Naive thymus-derived CD4-positive, alpha-beta T cell (primary cell): ENCODE data around the gene MRTFB. TPM values are rescaled to one million over a fixed set of nuclear protein-coding genes. Genes with fewer than 3 reads are reported as not detected.
"Not testable (repeated sequence)": the region's sequence is repeated elsewhere in the genome, so short reads cannot be mapped to it uniquely, and the experiment has no call there.

Experiments used
- ATAC-seq: fragments of 150-1000 bp; cut with Tn5 transposase; 2 replicates; pipeline ENCODE4 v1.10.0; 2021; ENCODE audit warnings: mild to moderate bottlenecking, moderate library complexity
- CTCF ChIA-PET: fragments of 350-600 bp; sonication (Branson Sonifier 250); formaldehyde crosslinking; loops from one replicate; lab custom pipeline; 2021; ENCODE audit warnings: antibody characterized with exemption; lab: Charles Lee
- POLR2A ChIA-PET: fragments of 350-600 bp; sonication (Branson Sonifier 250); formaldehyde crosslinking; loops from one replicate; lab custom pipeline; 2021; ENCODE audit warnings: antibody characterized with exemption, inconsistent platforms; lab: Charles Lee
- DNase-seq, 9 donors: peaks; one replicate each; pipeline versions ENCODE4 v3.0.0 to v3.0.0-alpha.2; 2020 to 2022; ENCODE audit warnings: mixed read lengths in 1 of 9
- H3K27ac ChIP-seq: one replicate; pipeline ENCODE4 v1.7.0; 2013; ENCODE audit warnings: mild to moderate bottlenecking, low read depth, low read length, moderate library complexity
- H3K27me3 ChIP-seq, 2 donors: one replicate each; pipeline ENCODE4 v1.7.0; 2013; ENCODE audit warnings: low read length in 2 of 2, mild to moderate bottlenecking in 2 of 2, moderate library complexity in 2 of 2; ENCODE audit not compliant: control insufficient read depth in 2 of 2, insufficient read depth in 2 of 2
- H3K36me3 ChIP-seq, 3 experiments: 1 replicate in 2 of 3; 2 replicates in 1 of 3; pipeline ENCODE4 v1.7.0; 2013; ENCODE audit warnings: low read length in 3 of 3, mild to moderate bottlenecking in 3 of 3, moderate library complexity in 1 of 3; ENCODE audit not compliant: insufficient read depth in 3 of 3, control insufficient read depth in 2 of 3
- H3K4me1 ChIP-seq, 2 donors: one replicate each; pipeline ENCODE4 v1.7.0; 2013; ENCODE audit warnings: low read length in 2 of 2, mild to moderate bottlenecking in 2 of 2, moderate library complexity in 1 of 2; ENCODE audit not compliant: control insufficient read depth in 2 of 2, insufficient read depth in 2 of 2
- H3K4me3 ChIP-seq: 2 replicates; pipeline ENCODE4 v1.7.0; 2013; ENCODE audit warnings: mild to moderate bottlenecking, low read length
- H3K9me3 ChIP-seq, 3 experiments: 1 replicate in 2 of 3; 2 replicates in 1 of 3; pipeline ENCODE4 v1.7.0; 2013; ENCODE audit warnings: low read length in 3 of 3; ENCODE audit not compliant: control insufficient read depth in 2 of 3
- H3K27ac Mint-ChIP-seq, 9 donors: one replicate each; pipeline ENCODE4 v1.8.0; 2020 to 2022; ENCODE audit warnings: mixed read lengths in 9 of 9, mild to moderate bottlenecking in 8 of 9, moderate library complexity in 5 of 9, inconsistent platforms in 2 of 9
- H3K27me3 Mint-ChIP-seq, 5 donors: one replicate each; pipeline ENCODE4 v1.8.0; 2021 to 2022; ENCODE audit warnings: mixed read lengths in 5 of 5, mild to moderate bottlenecking in 1 of 5
- H3K36me3 Mint-ChIP-seq, 5 donors: one replicate each; pipeline ENCODE4 v1.8.0; 2020 to 2022; ENCODE audit warnings: mixed read lengths in 5 of 5, mild to moderate bottlenecking in 3 of 5, inconsistent platforms in 1 of 5
- H3K4me1 Mint-ChIP-seq, 7 donors: one replicate each; pipeline ENCODE4 v1.8.0; 2020 to 2022; ENCODE audit warnings: mixed read lengths in 7 of 7, mild to moderate bottlenecking in 3 of 7, inconsistent platforms in 1 of 7
- H3K4me3 Mint-ChIP-seq, 10 donors: one replicate each; pipeline ENCODE4 v1.8.0; 2020 to 2022; ENCODE audit warnings: mild to moderate bottlenecking in 10 of 10, mixed read lengths in 10 of 10, moderate library complexity in 6 of 10, inconsistent platforms in 2 of 10
- H3K9me3 Mint-ChIP-seq, 11 donors: one replicate each; pipeline ENCODE4 v1.8.0; 2020 to 2022; ENCODE audit warnings: mixed read lengths in 11 of 11, mild to moderate bottlenecking in 4 of 11, inconsistent platforms in 1 of 11, moderate library complexity in 1 of 11
- intact Hi-C, 2 donors: fragments of 100-400 bp; cut with micrococcal nuclease; formaldehyde crosslinking; loops; one replicate each; pipeline ENCODE4 v1.15.1; 2023
- polyA plus RNA-seq, 2 donors: library from polyadenylated mRNA; unstranded; fragments of 300-500 nt; fragmentation: Illumina TruSeq; gene quantifications; one replicate each; pipeline ENCODE4 v1.2.3, GENCODE V29; 2021
- total RNA-seq, 6 experiments: library from RNA in 5 of 6; stranded (reverse) in 5 of 6; gene quantifications; 1 replicate in 5 of 6; 2 replicates in 1 of 6; pipeline ENCODE4 v1.2.3 and lab custom pipeline; 2021 to 2026

MRTFB gene
- total and polyA plus RNA-seq, 7 experiments from 2014 or later = 9.1 to 33.2 (median 25.4) TPM

- H3K4me3 Mint-ChIP-seq = no peak overlapping the region
- no peaks in the 10 kb centered on the region for H3K27me3 Mint-ChIP-seq
- Histone ChIP-seq H3K4me3 (no peak overlapping the region), H3K4me1 (peaks cover 0 to 7% of the 10 kb centered on the region in 2 donors), H3K27ac (no peak overlapping the region), H3K36me3 (no peaks in the 10 kb centered on the region), H3K9me3 (no peaks in the 10 kb centered on the region), H3K27me3 (no peaks in the 10 kb centered on the region)
- intact Hi-C loops = no loop called here
- peaks cover 0 to 31% (median 21%) of the 10 kb centered on the region in 5 donors for H3K36me3 Mint-ChIP-seq
- no peak for ATAC-seq
- DNase-seq = no peak
- H3K9me3 Mint-ChIP-seq = peaks cover 0 to 11% (median 0%) of the 10 kb centered on the region in 11 donors
- POLR2A ChIA-PET = no interaction called here
- H3K27ac Mint-ChIP-seq = no peak overlapping the region
- CTCF ChIA-PET = no interaction called here
- peaks cover 0 to 35% (median 23%) of the 10 kb centered on the region in 7 donors for H3K4me1 Mint-ChIP-seq
These were observed 45.9 kb downstream of the MRTFB start for GRCh38 chr16:14117051-14117450.

DNA sequence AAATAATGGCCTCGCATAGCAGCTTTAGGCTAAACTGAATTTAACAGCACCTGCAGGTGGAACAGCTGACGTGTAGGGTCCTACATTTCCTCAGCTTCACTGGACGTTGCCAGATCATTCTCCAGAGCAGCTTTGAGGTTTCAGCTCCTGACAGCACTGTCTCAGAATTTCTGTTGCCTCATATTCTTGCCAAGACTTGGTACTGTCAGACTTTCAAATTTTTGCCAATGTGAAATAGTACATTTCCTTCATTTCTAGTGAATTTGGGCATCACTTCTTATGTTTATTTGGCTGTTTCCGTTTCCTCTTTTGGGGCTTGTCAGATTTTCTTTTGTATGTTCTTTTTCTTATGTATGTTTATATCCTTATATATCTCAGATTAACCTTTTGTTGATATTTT lies 48.7 kb downstream of the MRTFB start:
- DNase-seq (no peak), ATAC-seq (no peak)
- no peaks in the 10 kb centered on the region for H3K36me3 ChIP-seq
- Mint-ChIP-seq H3K4me1 (peaks cover 0 to 35% (median 26%) of the 10 kb centered on the region in 7 donors), H3K4me3 (no peak overlapping the region), H3K9me3 (peaks cover 0 to 11% (median 0%) of the 10 kb centered on the region in 11 donors), H3K27me3 (no peaks in the 10 kb centered on the region), H3K36me3 (peaks cover 0 to 42% (median 25%) of the 10 kb centered on the region in 5 donors), H3K27ac (no peak overlapping the region)
- no peaks in the 10 kb centered on the region for H3K9me3 ChIP-seq
- H3K27me3 ChIP-seq = no peaks in the 10 kb centered on the region
- intact Hi-C loops = no loop called here
- H3K4me1 ChIP-seq = no peaks in the 10 kb centered on the region
- no peak overlapping the region for H3K27ac ChIP-seq
- POLR2A ChIA-PET = no interaction called here
- H3K4me3 ChIP-seq = no peak overlapping the region
- CTCF ChIA-PET = no interaction called here

GRCh38 chr16:14120335-14120734 lies 49.2 kb downstream of the MRTFB start:
- peak overlapping the region in 2 of 9 donors; percentile 65 to 68 for H3K27ac Mint-ChIP-seq

GRCh38 chr16:14121142-14121541 lies 50.0 kb downstream of the MRTFB start:
- no peaks in the 10 kb centered on the region for H3K9me3 ChIP-seq
- ATAC-seq = no peak
- no peaks in the 10 kb centered on the region for H3K4me1 ChIP-seq
- Mint-ChIP-seq H3K4me1 (peaks cover 0 to 45% (median 28%) of the 10 kb centered on the region in 7 donors), H3K27ac (peak overlapping the region in 1 of 9 donors; percentile 7), H3K27me3 (no peaks in the 10 kb centered on the region), H3K9me3 (peaks cover 0 to 11% (median 0%) of the 10 kb centered on the region in 11 donors), H3K36me3 (peaks cover 0 to 30% (median 20%) of the 10 kb centered on the region in 5 donors), H3K4me3 (no peak overlapping the region)
- ChIA-PET POLR2A (no interaction called here), CTCF (no interaction called here)
- H3K36me3 ChIP-seq = no peaks in the 10 kb centered on the region
- H3K27me3 ChIP-seq = no peaks in the 10 kb centered on the region
- DNase-seq = no peak
- H3K27ac ChIP-seq = no peak overlapping the region
- intact Hi-C loops = no loop called here
- no peak overlapping the region for H3K4me3 ChIP-seq

More at GRCh38 chr16:14120335-14120734, 49.2 kb downstream of the MRTFB start:
- intact Hi-C loops = no loop called here
- ChIA-PET POLR2A (no interaction called here), CTCF (no interaction called here)
- H3K4me1 ChIP-seq = no peaks in the 10 kb centered on the region
- no peaks in the 10 kb centered on the region for H3K27me3 ChIP-seq
- no peak overlapping the region for H3K4me3 ChIP-seq
- Mint-ChIP-seq H3K4me3 (no peak overlapping the region), H3K27me3 (no peaks in the 10 kb centered on the region), H3K36me3 (peaks cover 0 to 36% (median 25%) of the 10 kb centered on the region in 5 donors), H3K9me3 (peaks cover 0 to 11% (median 0%) of the 10 kb centered on the region in 11 donors), H3K4me1 (peaks cover 0 to 40% (median 29%) of the 10 kb centered on the region in 7 donors)
- H3K9me3 ChIP-seq = no peaks in the 10 kb centered on the region
- DNase-seq (no peak), ATAC-seq (no peak)
- no peak overlapping the region for H3K27ac ChIP-seq
- H3K36me3 ChIP-seq = no peaks in the 10 kb centered on the region

- Histone ChIP-seq H3K4me3 (no peak overlapping the region), H3K9me3 (no peaks in the 10 kb centered on the region), H3K36me3 (no peaks in the 10 kb centered on the region), H3K27me3 (no peaks in the 10 kb centered on the region), H3K4me1 (no peaks in the 10 kb centered on the region), H3K27ac (no peak overlapping the region)
- H3K4me3 Mint-ChIP-seq = peak overlapping the region in 1 of 10 donors; percentile 11
- peaks cover 0 to 45% (median 27%) of the 10 kb centered on the region in 7 donors for H3K4me1 Mint-ChIP-seq
- H3K9me3 Mint-ChIP-seq = peaks cover 0 to 11% (median 0%) of the 10 kb centered on the region in 11 donors
- peaks cover 0 to 27% (median 20%) of the 10 kb centered on the region in 5 donors for H3K36me3 Mint-ChIP-seq
- intact Hi-C loops = no loop called here
- no peaks in the 10 kb centered on the region for H3K27me3 Mint-ChIP-seq
- ChIA-PET POLR2A (no interaction called here), CTCF (no interaction called here)
- no peak for ATAC-seq
- peak overlapping the region in 1 of 9 donors; percentile 3 for H3K27ac Mint-ChIP-seq
- DNase-seq = no peak
These were observed 50.8 kb downstream of the MRTFB start for GRCh38 chr16:14121872-14122271.

DNA sequence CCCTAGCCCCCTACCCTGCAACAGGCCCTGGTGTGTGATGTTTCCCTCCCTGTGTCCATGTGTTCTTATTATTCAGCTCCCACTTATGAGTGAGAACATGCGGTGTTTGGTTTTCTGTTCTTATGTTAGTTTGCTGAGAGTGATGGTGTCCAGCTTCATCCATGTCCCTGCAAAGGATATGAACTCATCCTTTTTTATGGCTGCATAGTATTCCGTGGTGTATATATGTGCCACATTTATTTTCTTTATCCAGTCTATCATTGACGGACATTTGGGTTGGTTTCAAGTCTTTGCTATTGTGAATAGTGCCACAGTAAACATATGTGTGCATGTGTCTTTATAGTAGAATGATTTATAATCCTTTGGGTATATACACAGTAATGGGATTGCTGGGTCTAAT lies 51.3 kb downstream of the MRTFB start:
- H3K9me3 ChIP-seq, H3K27ac ChIP-seq, H3K4me1 ChIP-seq, ATAC-seq, H3K27me3 ChIP-seq, H3K36me3 ChIP-seq, H3K27ac Mint-ChIP-seq, CTCF ChIA-PET, DNase-seq, H3K4me3 Mint-ChIP-seq, POLR2A ChIA-PET, H3K27me3 Mint-ChIP-seq, H3K4me3 ChIP-seq, intact Hi-C loops: not testable (repeated sequence)
- Mint-ChIP-seq H3K36me3 (peaks cover 0 to 27% (median 18%) of the 10 kb centered on the region in 5 donors), H3K4me1 (peaks cover 0 to 45% (median 27%) of the 10 kb centered on the region in 7 donors), H3K9me3 (peaks cover 0 to 11% (median 0%) of the 10 kb centered on the region in 11 donors)

GRCh38 chr16:14125000-14125681 lies 54.0 kb downstream of the MRTFB start:
- Histone ChIP-seq H3K4me1 (no peaks in the 10 kb centered on the region), H3K36me3 (no peaks in the 10 kb centered on the region), H3K9me3 (no peaks in the 10 kb centered on the region), H3K4me3 (no peak overlapping the region), H3K27ac (no peak overlapping the region), H3K27me3 (no peaks in the 10 kb centered on the region)
- ATAC-seq (no peak), DNase-seq (no peak)
- no peaks in the 10 kb centered on the region for H3K27me3 Mint-ChIP-seq
- ChIA-PET CTCF (no interaction called here), POLR2A (no interaction called here)
- peaks cover 0 to 7% (median 0%) of the 10 kb centered on the region in 11 donors for H3K9me3 Mint-ChIP-seq
- intact Hi-C loops = no loop called here
- no peak overlapping the region for H3K27ac Mint-ChIP-seq
- H3K36me3 Mint-ChIP-seq = peaks cover 0 to 28% (median 13%) of the 10 kb centered on the region in 5 donors
- H3K4me1 Mint-ChIP-seq = peaks cover 0 to 43% (median 25%) of the 10 kb centered on the region in 7 donors
- H3K4me3 Mint-ChIP-seq = no peak overlapping the region
